ENCODE measurements around the gene LCN9.

GRCh38 chr9:135692410-135692809 lies 29.3 kb downstream of the LCN9 start:
- TF ChIP-seq, protein P1, sequence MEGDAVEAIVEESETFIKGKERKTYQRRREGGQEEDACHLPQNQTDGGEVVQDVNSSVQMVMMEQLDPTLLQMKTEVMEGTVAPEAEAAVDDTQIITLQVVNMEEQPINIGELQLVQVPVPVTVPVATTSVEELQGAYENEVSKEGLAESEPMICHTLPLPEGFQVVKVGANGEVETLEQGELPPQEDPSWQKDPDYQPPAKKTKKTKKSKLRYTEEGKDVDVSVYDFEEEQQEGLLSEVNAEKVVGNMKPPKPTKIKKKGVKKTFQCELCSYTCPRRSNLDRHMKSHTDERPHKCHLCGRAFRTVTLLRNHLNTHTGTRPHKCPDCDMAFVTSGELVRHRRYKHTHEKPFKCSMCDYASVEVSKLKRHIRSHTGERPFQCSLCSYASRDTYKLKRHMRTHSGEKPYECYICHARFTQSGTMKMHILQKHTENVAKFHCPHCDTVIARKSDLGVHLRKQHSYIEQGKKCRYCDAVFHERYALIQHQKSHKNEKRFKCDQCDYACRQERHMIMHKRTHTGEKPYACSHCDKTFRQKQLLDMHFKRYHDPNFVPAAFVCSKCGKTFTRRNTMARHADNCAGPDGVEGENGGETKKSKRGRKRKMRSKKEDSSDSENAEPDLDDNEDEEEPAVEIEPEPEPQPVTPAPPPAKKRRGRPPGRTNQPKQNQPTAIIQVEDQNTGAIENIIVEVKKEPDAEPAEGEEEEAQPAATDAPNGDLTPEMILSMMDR (optimal IDR thresholded peaks at IDR 0.05 in 1 of 3, IDR thresholded peaks at IDR 0.05 in 1 of 3, conservative IDR thresholded peaks at IDR 0.05 in 1 of 3; ENCODE audit: extremely low read depth in 1 of 3, insufficient read depth in 2 of 3, low read length in 3 of 3), result no peak
- no peak for TF ChIP-seq EZH2 (IDR thresholded peaks at IDR 0.05; ENCODE audit: low read length)
